ENCODE results near the gene HYOU1. TPM values are rescaled to one million over a fixed set of nuclear protein-coding genes. Genes with fewer than 3 reads are reported as not detected.
A peak's percentile ranks its signal among the peaks of the same experiment; 100 is the strongest.
"Not testable (repeated sequence)": the region's sequence is repeated elsewhere in the genome, so short reads cannot be mapped to it uniquely, and the experiment has no call there.

HYOU1 gene, protein sequence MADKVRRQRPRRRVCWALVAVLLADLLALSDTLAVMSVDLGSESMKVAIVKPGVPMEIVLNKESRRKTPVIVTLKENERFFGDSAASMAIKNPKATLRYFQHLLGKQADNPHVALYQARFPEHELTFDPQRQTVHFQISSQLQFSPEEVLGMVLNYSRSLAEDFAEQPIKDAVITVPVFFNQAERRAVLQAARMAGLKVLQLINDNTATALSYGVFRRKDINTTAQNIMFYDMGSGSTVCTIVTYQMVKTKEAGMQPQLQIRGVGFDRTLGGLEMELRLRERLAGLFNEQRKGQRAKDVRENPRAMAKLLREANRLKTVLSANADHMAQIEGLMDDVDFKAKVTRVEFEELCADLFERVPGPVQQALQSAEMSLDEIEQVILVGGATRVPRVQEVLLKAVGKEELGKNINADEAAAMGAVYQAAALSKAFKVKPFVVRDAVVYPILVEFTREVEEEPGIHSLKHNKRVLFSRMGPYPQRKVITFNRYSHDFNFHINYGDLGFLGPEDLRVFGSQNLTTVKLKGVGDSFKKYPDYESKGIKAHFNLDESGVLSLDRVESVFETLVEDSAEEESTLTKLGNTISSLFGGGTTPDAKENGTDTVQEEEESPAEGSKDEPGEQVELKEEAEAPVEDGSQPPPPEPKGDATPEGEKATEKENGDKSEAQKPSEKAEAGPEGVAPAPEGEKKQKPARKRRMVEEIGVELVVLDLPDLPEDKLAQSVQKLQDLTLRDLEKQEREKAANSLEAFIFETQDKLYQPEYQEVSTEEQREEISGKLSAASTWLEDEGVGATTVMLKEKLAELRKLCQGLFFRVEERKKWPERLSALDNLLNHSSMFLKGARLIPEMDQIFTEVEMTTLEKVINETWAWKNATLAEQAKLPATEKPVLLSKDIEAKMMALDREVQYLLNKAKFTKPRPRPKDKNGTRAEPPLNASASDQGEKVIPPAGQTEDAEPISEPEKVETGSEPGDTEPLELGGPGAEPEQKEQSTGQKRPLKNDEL
- 10 to 100 TPM; 35.3 to 62.1 (median 41.8) TPM for polyA plus RNA-seq (ENCODE audit: insufficient read length in 10 of 10)
- long read RNA-seq, donor 1, partial matches to known transcripts: 0 of 1 reads
- long read RNA-seq, donor 1, other reads (novel, unspliced or antisense): 0 of 1 reads
- long read RNA-seq, donor 2: 0 reads
- long read RNA-seq, donor 3: 0 reads
- long read RNA-seq, donor 4: 0 reads
- long read RNA-seq, donor 5, full-length matches to known transcripts: 4 of 15 reads
- long read RNA-seq, donor 5, partial matches to known transcripts: 11 of 15 reads
- long read RNA-seq, donor 5, other reads (novel, unspliced or antisense): 0 of 15 reads
- long read RNA-seq, donor 6, partial matches to known transcripts: 0 of 2 reads
- long read RNA-seq, donor 6, other reads (novel, unspliced or antisense): 0 of 2 reads
- long read RNA-seq, donor 7, full-length matches to known transcripts: 1 of 1 reads
- long read RNA-seq, donor 7, partial matches to known transcripts: 0 of 1 reads
- long read RNA-seq, donor 7, other reads (novel, unspliced or antisense): 0 of 1 reads
- long read RNA-seq, donor 8, partial matches to known transcripts: 0 of 1 reads
- long read RNA-seq, donor 8, other reads (novel, unspliced or antisense): 0 of 1 reads
- long read RNA-seq, donor 9: 0 reads

DNA sequence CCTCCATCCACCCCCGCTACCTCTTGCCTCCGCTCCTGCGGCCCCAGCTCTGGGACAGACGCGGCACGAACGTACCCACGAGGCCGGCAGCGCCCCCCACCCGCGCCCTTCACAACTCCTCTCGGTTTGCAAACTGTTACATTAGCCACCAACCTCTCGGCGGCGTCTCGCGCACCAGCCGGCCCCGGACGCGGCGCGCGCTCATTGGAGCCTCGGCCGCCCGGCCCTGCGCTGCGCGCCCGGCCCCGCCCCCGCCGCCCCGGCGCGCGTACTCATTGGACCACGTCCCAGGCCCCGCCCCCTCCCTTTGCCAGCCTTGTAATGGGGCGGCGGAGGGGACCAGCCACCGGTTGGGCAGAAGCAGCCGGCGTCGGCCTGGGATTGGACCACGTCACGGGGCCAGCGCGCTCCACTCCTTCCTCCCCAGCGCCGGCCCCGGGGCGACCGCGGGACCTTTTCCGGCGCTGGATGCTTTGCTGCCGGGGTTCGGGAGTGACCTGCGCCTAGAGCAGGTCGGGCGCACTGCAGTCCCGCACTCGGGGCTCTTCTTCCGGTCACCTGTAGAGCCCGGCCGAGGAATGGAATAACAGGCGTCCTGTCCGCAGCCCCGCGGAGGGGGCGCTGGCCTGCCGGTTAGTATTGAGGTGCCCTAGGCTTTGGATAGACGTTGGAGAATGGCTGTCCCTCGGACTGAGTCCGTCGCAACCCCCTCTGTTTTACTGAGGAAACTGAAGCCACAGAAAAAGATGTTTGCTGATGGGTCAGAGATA lies at the start of gene HYOU1:
Gene HYOU1, minus strand, starts transcription at position 206 of the 770 bp plus-strand sequence. CDS start 1,045 bp downstream, outside the sequence.
- peak; percentile 95 to 98 (median 96) for DNase-seq

DNA sequence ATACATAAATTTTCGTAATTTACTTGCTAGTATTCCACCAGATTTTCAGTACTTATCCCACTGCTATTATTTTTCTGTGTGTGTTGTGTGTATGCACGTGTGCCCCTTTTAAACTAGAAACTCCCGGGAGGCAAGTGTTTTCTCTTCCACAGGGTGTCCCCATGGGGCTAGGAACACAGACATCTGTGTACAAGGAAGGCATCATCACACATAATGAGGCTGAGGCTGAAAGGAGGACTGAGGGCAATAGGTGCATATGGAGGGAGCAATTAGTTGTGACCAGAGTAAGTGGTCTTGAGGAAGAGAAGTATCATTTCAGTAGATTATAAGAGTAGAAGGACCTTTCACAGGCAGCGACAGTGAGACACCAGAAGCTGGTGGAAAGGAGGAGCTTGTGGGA lies 46.8 kb upstream of the HYOU1 start:
- DNase-seq: no peak

DNA sequence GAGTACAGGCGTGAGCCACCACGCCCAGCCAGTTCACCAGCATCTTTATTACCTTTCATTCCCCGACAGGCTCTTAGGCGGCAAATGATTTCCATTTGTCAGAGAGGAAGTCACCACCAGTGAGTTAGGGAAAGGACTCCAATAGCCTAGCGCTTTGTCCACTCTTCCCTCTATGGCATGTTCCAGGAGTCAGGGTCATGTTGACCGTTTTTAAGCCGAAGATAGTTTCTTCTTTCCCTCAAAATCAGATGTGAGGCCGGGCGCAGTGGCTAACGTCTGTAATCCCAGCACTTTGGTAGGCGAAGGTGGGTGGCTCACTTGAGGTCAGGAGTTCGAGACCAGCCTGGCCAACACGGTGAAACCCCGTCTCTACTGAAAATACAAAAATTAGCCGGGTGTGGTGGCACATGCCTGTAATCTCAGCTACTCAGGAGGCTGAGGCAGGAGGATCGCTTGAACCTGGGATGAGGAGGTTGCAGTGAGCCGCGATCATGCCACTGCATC lies 46.2 kb upstream of the HYOU1 start:
- DNase-seq: not testable (repeated sequence)

DNA sequence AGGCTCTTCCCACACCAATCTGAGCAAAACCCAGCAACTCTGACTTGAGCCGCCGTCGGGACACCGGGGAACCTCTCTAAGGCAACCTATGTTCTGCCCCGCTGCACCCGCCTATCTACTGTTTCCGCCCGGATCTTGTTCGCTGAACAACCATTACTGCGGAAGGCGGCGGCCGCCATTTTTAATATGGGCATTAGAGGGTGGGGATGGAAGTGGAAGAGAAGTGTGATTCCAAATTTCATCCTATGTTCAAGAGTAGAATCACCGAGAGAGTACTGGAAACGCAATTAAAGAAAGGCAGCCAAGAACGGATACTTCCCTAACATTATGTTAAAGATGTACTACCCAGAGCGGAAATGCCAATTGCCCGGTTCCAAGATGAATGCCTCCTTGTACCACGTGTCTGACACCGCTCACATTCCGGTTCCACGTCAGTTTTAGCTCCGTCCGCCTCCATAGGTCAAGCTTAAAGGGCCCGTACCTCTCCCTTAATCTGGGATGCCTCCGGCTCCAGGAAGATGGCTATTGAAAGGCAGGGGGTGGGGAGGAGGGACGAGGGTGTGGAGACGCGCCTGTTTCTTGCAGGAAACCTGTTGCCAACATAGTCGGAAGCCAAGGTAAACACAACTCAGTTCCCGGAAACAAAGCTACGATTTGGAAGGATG lies 44.9 kb upstream of the HYOU1 start, which contains the start of gene DPAGT1:
Gene DPAGT1, minus strand, starts transcription at position 95 of the 665 bp plus-strand sequence. CDS start 198 bp downstream, outside the sequence.
- DNase-seq: peak; percentile 95 to 98 (median 98)

DNA sequence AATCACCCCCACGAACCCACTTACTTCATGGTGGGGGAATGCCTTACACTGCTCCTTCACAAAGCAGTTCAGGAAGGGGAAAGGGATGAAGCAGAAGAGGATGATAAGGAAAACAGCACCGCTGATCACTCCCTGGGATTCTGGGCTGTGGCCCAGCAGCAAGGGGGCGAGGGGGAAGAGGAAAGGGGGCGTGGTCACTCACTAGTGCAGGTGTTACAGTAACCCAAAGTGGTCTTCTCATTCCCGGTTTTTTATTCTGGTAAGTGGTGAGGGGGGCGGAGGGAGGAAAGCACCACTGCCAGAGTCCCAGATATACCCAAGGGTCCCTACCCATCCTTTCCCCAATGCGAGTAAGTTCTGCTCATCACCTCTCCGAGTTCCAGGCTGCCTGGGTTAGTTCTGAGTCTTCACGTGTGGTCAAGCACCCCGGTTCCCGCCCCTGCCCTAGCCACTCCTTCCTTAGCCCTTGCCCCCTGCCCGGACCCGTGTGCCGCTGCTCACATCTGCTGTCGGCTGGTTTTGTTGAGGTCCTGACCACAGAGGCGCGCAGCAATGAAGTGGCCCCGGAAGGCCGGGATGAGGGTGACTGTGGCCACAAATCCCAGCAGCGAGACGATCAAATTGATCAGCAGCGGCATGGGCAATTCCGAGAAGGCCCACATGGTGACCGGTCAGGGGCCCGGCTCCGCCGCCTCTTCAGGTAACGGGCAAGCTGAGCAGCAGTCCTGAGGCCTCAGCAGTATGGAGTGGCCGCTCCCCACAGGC lies 44.2 kb upstream of the HYOU1 start:
- DNase-seq: peak in 1 of 3 donors; percentile 22

DNA sequence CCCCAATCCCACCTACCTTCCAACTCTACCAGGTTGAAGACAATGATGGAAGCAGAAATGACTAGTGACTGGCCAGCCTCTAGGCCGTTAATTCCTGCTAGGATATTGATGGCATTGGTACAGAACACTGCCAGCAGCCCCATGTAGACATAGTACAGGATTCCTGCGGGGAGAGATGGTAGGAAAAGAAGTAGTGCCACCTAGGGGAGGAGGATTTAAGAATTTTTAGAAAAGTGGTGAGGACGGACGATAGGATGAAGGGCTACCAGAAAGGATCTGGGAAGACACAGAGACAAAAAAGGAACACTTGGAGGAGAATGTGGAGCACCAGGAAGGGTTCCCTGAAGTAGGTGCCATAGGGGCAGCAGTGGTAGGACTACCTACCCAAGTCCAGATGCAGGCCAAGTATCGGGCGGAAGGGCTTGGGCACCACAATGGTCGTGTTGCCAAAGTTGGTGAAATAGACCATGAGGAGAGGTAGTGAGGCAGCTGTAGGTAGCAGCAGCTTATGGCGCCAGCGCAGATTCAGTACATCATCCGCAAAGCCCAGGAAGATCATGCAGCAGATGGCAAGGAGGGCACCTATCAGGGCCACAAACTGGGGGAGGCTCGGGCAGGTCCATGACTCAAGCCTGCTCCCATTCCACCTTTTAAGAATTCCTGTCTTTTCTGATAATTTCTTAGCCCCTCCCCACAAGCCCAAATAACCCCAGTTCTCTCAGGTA lies 43.4 kb upstream of the HYOU1 start:
- DNase-seq: no peak

DNA sequence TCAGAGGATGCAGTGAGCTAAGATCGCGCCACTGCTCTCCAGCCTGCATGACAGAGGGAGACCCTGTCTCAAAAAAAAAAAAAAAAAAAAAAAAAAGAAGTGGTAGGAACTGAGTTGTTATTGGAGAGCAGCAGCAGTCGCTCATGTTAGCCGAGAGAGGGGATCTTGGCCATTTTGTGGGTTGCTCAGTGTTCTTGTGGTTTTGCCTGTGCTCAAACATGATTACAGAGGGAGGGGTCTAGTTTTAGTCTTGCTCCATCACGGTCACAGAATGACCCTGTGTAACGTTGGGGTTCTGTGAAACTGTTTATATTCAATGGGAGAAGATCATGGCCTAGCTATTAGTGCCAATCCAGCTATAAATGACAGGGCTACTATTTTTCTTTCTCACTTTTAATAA lies 42.7 kb upstream of the HYOU1 start:
- DNase-seq: no peak

DNA sequence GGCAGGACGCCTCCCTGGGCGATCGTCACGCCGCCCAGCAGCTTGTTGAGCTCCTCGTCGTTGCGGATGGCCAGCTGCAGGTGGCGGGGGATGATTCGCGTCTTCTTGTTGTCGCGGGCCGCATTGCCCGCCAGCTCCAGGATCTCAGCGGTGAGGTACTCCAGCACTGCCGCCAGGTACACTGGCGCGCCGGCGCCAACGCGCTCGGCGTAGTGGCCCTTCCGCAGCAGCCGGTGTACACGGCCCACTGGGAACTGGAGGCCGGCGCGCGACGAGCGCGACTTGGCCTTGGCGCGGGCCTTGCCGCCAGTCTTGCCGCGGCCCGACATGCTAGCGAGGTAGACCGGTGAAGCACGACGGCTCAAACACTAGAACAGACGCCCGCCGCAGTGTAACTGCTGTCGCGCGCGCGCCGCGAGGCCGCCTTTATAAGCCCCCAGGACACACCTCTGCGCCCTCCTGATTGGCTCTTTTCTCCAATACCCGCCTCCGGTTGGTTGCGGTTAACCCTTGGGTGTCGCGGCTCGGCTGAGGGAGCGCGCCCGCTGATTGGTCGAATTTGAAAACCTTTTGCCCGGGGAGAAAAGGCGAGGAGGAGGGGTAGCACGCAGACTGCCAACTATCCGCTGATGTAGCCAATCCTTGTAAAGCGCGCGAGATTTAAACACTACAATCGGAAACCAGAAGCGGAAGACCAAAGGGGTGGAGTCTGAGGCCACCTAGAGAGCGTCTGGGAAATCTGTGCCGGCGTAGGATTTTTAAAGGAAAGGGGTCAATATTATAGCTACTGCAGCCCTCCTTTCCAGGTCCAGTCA lies 38.3 kb upstream of the HYOU1 start:
- peak; percentile 99 to 100 (median 99) for DNase-seq

DNA sequence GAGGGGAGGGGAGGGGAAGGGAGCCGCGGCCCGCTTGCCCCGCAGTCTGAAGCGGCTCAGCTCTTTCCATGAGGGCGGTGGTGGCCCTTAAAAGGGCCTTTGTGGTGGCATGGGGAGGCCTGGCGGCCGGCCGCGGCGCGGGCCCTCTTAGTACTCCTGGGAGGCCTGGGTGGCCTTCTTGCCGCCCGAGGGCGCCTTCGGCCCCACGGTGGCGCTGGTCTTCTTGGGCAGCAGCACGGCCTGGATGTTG lies 37.7 kb upstream of the HYOU1 start:
- peak in 2 of 3 donors; percentile 58 to 79 for DNase-seq

DNA sequence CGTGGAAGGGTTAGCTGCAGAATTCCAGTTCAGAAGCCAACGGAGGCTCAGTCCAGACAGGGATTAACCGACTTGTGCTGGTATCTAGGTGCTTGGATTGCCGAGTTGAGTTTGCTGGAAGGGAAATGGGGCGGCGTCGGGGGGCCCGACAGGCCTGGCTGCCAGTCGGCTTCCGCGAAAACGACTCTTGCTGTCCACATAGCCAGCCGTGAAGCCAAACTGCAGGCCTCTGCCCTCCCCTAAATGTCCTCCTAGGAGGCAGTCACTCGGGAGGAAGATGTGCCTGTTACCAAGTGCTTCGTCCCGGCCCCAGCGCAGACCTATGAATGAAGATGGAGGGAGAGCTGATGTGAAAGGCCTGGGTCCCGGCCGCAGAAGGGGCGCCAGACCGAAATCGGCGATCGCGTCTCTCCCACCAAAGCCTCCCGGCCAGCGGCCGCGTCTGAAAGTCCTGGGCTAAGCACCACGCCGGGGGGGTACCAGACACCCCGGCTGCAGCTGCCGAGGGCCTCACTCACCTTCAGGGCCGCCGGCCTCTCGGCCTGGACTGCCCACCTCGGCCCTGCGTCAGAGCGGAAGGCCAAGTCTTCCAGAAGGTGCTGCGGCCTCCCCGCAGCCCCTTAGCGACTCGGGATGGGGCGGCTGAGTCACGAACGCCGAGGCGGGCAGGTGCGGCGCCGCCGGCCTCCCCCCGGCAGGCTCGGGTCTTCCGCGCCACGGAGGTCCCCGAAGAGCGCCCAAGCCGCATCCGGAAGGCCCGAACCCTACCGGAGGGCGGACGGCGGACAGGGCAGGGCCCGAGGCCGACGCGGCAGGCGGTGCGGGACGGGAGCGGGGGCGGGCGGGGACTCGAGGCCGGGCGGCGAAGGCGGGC lies 37.2 kb upstream of the HYOU1 start:
- peak in 2 of 3 donors; percentile 14 to 75 for DNase-seq

DNA sequence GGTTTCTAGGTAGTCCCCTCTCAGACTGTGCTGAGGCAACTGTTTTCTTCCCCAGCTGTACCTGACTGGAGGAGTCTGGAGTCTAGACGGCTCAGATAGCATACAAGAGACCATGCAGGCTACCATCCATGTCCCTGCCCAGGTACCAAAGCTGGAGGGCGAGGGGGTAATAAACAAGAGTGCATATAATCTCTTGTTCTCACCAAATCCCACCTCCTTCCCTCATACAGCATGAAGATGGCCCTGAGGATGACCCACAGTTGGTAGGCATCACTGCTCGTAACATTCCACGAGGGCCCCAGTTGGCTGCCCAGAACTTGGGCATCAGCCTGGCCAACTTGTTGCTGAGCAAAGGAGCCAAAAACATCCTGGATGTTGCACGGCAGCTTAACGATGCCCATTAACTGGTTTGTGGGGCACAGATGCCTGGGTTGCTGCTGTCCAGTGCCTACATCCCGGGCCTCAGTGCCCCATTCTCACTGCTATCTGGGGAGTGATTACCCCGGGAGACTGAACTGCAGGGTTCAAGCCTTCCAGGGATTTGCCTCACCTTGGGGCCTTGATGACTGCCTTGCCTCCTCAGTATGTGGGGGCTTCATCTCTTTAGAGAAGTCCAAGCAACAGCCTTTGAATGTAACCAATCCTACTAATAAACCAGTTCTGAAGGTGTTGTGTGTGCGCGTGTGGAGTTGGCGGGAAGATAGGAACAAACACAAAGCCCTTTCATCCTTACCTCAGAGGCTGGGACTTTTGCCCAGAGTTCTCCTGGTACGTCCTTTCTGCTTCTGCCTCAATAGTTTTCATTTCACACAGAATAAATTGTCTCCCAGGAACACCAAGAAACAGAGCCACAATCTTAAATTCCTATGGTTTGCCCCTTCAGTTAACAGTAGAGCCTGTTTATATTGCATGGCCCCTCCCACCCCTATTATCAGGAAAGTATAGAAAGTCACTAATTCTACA lies 36.2 kb upstream of the HYOU1 start:
- DNase-seq: no peak

DNA sequence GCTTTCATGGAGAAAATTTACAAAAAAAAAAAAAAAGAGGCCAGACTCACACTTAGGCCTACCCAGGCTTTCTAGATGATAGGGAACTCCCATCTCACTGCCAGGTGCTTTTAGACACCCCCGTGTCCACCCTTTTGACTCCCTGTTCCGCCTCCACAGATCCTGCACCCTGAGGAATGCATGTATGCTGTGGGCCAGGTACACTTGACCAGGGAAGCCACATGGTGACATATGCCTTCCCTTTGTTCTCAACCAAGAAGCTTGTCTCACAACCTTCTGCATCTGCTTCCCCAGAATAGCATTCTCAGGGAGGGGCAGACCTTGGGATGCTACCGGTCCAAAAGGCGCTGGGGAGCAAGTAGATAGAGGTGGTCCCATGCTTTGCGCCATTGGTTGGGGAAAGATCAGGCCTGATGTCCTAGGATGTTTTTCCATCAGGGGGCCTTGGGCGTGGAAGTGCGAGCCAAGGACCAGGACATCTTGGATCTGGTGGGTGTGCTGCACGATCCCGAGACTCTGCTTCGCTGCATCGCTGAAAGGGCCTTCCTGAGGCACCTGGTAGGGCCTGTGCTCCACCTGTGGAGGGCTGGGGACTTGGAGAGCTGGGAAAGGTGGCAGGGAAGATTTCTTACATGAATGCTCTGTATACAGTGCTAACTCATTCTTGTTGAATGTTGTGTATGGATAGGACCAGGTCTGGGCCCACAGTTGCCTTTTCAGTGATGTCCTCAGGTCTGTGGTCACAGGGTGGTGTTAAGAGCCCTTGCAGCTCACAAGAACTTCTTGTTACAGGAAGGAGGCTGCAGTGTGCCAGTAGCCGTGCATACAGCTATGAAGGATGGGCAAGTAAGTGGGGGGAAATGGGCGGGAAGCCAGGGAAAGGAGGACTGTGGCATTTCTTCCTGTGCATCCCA lies 35.2 kb upstream of the HYOU1 start:
- no peak for DNase-seq

DNA sequence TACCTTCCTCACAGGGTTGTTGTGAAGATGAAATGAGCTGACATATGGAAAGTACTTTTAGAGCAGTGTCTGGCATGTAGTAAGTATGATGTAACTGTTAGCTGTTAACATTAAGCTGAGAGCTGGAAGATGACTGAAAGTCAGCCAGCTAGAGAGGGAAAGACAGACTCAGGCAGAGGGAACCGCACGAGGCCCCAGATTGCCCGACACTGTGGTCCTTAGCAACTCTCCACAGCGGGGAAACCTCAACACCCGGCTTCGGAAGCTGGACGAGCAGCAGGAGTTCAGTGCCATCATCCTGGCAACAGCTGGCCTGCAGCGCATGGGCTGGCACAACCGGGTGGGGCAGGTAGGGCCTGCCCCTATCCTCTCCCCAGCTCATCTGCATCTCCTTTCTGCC lies 34.2 kb upstream of the HYOU1 start:
- peak in 1 of 3 donors; percentile 65 for DNase-seq

DNA sequence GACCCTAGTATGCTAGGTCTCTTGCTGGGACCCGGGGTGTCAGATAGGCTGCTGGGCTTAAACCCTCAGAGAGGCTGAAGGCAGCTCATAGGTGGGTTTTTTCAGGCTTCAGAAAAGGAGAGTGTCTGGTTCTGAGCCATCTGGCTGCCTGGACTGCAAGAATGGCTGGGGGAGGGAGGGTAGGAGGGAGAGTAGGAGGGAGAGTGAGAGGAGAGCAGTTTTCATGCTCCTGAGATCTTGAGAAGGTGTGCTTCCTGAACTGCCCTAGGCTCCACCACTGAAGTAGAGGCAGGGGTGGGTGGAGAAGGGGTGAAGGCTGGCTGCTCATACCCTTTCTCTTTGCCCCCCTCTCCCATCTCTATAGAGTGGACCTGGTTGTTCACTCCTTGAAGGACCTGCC lies 32.3 kb upstream of the HYOU1 start:
- no peak for DNase-seq
